ENCODE measurements around the gene OCRL.

DNA sequence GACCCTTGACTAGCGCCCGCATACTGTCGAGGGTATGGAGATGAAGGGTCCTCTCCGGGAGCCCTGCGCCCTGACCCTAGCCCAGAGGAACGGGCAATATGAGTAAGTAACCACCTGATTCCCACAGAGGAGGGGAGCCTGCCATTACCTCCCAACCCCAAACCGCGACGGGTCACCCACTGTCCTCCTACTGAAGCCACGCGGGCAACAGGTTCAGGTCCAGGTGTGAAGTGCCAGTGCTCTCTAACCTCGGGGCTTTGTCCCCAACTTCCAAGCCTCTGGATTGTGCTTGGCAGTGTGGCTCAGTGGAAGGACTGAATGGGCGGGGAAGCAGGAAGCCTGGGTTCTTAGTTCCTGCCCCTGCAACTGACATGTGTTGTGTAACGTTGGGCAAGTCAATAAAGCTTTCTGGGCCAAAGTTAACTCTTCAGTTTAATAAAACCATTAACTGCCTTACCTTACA is 694 bp downstream of the OCRL start:
- TF ChIP-seq, protein P1, sequence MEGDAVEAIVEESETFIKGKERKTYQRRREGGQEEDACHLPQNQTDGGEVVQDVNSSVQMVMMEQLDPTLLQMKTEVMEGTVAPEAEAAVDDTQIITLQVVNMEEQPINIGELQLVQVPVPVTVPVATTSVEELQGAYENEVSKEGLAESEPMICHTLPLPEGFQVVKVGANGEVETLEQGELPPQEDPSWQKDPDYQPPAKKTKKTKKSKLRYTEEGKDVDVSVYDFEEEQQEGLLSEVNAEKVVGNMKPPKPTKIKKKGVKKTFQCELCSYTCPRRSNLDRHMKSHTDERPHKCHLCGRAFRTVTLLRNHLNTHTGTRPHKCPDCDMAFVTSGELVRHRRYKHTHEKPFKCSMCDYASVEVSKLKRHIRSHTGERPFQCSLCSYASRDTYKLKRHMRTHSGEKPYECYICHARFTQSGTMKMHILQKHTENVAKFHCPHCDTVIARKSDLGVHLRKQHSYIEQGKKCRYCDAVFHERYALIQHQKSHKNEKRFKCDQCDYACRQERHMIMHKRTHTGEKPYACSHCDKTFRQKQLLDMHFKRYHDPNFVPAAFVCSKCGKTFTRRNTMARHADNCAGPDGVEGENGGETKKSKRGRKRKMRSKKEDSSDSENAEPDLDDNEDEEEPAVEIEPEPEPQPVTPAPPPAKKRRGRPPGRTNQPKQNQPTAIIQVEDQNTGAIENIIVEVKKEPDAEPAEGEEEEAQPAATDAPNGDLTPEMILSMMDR (IDR thresholded peaks at IDR 0.05; ENCODE audit: low read depth, low read length, poor library complexity, severe bottlenecking), result no peak
- no peak for TF ChIP-seq EZH2phosphoT487 (IDR thresholded peaks at IDR 0.05; ENCODE audit: borderline replicate concordance, low read length)

Data from DOHH2 (cell line).